B cell (primary cell): ENCODE results near the gene MDGA2.

Experiments used
- CTCF ChIP-seq: fragments of 200-600 bp; IDR thresholded peaks from one replicate; pipeline ENCODE4 v1.8.0; 2022; ENCODE audit warnings: antibody characterized with exemption, mild to moderate bottlenecking
- EZH2 ChIP-seq: IDR thresholded peaks from 2 replicates; pipeline ENCODE4 v1.6.1; 2012; ENCODE audit warnings: borderline replicate concordance, low read depth, mild to moderate bottlenecking, moderate library complexity, low read length; ENCODE audit not compliant: insufficient read depth, poor library complexity, severe bottlenecking

DNA sequence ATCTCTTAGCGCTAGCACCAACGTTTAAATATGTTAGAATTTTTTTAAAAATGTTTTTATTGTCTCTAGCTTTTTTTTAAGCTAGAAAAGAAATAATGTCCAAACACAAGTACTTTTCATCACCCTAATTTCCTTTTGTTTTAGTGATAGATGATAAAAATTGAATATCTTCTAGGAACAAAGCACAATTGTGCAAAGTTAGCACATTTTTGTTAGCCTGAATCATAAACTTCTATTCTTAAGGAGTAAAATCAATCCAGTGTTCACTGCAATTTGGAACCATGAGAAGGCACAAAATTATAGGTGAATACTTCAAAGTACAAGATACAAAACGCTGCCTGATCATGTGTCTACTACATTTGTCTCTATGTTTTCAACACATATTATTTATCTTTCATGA, 615.4 kb downstream of the MDGA2 start:
- no peak for TF ChIP-seq CTCF
- no peak for TF ChIP-seq EZH2
